HepG2 (cell line): ENCODE measurements around the gene HOXA4. TPM values are rescaled to one million over a fixed set of nuclear protein-coding genes. Genes with fewer than 3 reads are reported as not detected.

Experiments
- CREB1 ChIP-seq, 2 experiments: fragments of 450-650 bp in 1 of 2; IDR thresholded peaks; 2 replicates each; pipeline ENCODE4 v1.6.1; 2016 to 2017; ENCODE audit warnings: control low read depth in 1 of 2, mild to moderate bottlenecking in 1 of 2, missing compliant biosample characterization in 1 of 2, missing genetic modification characterization in 1 of 2
- FOXA3 ChIP-seq: IDR thresholded peaks from 2 replicates; pipeline ENCODE4 v1.6.1; 2016; ENCODE audit warnings: missing genetic modification reagents, missing compliant biosample characterization
- NFYC ChIP-seq: IDR thresholded peaks from 2 replicates; pipeline ENCODE4 v1.6.1; 2016; ENCODE audit warnings: missing genetic modification reagents, missing compliant biosample characterization
- POLR2A ChIP-seq, 2 experiments: IDR thresholded peaks; 2 replicates each; pipeline ENCODE4 v1.6.1; 2011; ENCODE audit warnings: low read depth in 2 of 2, low read length in 2 of 2, mild to moderate bottlenecking in 1 of 2, moderate library complexity in 1 of 2; ENCODE audit not compliant: insufficient read depth in 1 of 2
- RARA ChIP-seq: IDR thresholded peaks from 2 replicates; pipeline ENCODE4 v1.6.1; 2016; ENCODE audit warnings: missing genetic modification reagents, missing compliant biosample characterization
- SRF ChIP-seq: IDR thresholded peaks from 2 replicates; pipeline ENCODE4 v1.6.1; 2011; ENCODE audit warnings: mild to moderate bottlenecking, low read depth, low read length, moderate library complexity
- YY1 ChIP-seq: IDR thresholded peaks from 2 replicates; pipeline ENCODE4 v1.6.1; 2011; ENCODE audit warnings: low read length, low read depth, moderate library complexity, mild to moderate bottlenecking; ENCODE audit not compliant: insufficient read depth, insufficient replicate concordance
- ZNF160 ChIP-seq: sonication (generic); formaldehyde crosslinking; IDR thresholded peaks from 2 replicates; pipeline ENCODE4 v1.8.0; 2022; ENCODE audit warnings: mild to moderate bottlenecking, inconsistent platforms, missing genetic modification reagents
- ZNF34 ChIP-seq: sonication (generic); formaldehyde crosslinking; IDR thresholded peaks from 2 replicates; pipeline ENCODE4 v1.4.0; 2020; ENCODE audit warnings: mild to moderate bottlenecking, missing genetic modification reagents, borderline replicate concordance
- polyA plus RNA-seq, 8 experiments: library from polyadenylated mRNA; depleted of rRNA in 3 of 8; stranded (reverse) in 7 of 8; unstranded in 1 of 8; fragments of >200 nt; fragmentation: Illumina TruSeq in 4 of 8; extraction: Trizol in 4 of 8; gene quantifications; 2 replicates each; pipeline versions ENCODE4 v1.2.1 to v1.2.3, GENCODE V29; 2011 to 2016; ENCODE audit warnings: low read depth in 4 of 8, missing spikeins in 1 of 8, mixed read lengths in 1 of 8; ENCODE audit not compliant: insufficient read depth in 1 of 8
- total RNA-seq, 5 experiments: library from RNA; depleted of rRNA; stranded (reverse); fragments of >200 nt; fragmentation: Illumina TruSeq; extraction: Trizol; gene quantifications; 2 replicates each; pipeline ENCODE4 v1.2.3, GENCODE V29; 2016; ENCODE audit warnings: low read depth in 1 of 5
- TF ChIP-seq, protein P1 (sequence below): sonication (generic); formaldehyde crosslinking; IDR thresholded peaks from 2 replicates; pipeline ENCODE4 v1.4.0; 2020; ENCODE audit warnings: missing genetic modification reagents
- TF ChIP-seq, protein P2 (sequence below): sonication (generic); formaldehyde crosslinking; IDR thresholded peaks from 2 replicates; pipeline ENCODE4 v1.5.0; 2020; ENCODE audit warnings: missing genetic modification reagents
- TF ChIP-seq, protein P3 (sequence below): sonication (generic); formaldehyde crosslinking; IDR thresholded peaks from 2 replicates; pipeline ENCODE4 v1.5.0; 2020; ENCODE audit warnings: mild to moderate bottlenecking, missing genetic modification reagents, borderline replicate concordance
- TF ChIP-seq, protein P4 (sequence below): IDR thresholded peaks from 2 replicates; pipeline ENCODE4 v1.6.1; 2016; ENCODE audit warnings: low read depth
- TF ChIP-seq, protein P5 (sequence below): sonication (generic); formaldehyde crosslinking; IDR thresholded peaks from 2 replicates; pipeline ENCODE4 v1.5.0; 2020; ENCODE audit warnings: mild to moderate bottlenecking, missing genetic modification reagents

HOXA4 gene
- total and polyA plus RNA-seq, 2 of the 13 experiments (the other 11 are each of a cell fraction or from before 2014, with no cell fraction given): 2.4 to 5.4 TPM

DNA sequence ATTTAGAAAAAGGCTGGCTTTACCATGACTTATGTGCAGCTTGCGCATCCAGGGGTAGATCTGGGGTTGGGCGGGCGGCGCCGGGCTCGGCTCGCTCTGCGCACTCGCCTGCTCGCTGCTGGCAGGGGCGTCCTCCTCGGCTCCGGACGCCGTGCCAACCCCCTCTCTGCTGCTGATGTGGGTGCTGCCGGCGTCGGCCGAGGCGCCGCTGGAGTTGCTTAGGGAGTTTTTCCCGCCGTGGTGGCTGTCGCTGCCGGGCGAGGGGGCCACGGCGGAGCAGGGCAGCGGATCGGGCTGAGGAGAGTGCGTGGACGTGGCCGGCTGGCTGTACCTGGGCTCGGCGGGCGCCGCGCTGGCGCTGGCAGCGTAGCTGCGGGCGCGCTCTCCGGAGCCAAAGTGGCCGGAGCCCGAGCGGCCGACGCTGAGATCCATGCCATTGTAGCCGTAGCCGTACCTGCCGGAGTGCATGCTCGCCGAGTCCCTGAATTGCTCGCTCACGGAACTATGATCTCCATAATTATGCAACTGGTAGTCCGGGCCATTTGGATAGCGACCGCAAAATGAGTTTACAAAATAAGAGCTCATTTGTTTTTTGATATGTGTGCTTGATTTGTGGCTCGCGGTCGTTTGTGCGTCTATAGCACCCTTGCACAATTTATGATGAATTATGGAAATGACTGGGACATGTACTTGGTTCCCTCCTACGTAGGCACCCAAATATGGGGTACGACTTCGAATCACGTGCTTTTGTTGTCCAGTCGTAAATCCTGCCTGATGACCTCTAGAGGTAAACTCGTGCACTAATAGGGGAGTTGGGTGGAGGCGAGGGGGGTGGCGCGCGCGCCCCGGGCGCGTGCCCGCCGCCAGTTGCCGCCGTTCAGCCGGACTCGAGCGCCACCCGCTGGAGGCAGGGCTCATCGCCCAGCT, 12.7 kb upstream of the HOXA4 start, which contains the start of gene HOXA5 (continued):
- TF ChIP-seq, protein P1, sequence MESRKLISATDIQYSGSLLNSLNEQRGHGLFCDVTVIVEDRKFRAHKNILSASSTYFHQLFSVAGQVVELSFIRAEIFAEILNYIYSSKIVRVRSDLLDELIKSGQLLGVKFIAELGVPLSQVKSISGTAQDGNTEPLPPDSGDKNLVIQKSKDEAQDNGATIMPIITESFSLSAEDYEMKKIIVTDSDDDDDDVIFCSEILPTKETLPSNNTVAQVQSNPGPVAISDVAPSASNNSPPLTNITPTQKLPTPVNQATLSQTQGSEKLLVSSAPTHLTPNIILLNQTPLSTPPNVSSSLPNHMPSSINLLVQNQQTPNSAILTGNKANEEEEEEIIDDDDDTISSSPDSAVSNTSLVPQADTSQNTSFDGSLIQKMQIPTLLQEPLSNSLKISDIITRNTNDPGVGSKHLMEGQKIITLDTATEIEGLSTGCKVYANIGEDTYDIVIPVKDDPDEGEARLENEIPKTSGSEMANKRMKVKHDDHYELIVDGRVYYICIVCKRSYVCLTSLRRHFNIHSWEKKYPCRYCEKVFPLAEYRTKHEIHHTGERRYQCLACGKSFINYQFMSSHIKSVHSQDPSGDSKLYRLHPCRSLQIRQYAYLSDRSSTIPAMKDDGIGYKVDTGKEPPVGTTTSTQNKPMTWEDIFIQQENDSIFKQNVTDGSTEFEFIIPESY (CRISPR knock-in tag): peak; percentile 42; the same call in 1 of the 2 replicates
- TF ChIP-seq FOXA3 (CRISPR knock-in tag): peak; percentile 25; the same call in 1 of the 2 replicates
- peak; percentile 26; the same call in 1 of the 2 replicates for TF ChIP-seq CREB1 (IDR thresholded peaks at IDR 0.05)
- peak; percentile 52; the same call in 1 of the 2 replicates for TF ChIP-seq CREB1 (CRISPR knock-in tag; IDR thresholded peaks at IDR 0.05)
- TF ChIP-seq ZNF34 (CRISPR knock-in tag): no peak
- TF ChIP-seq ZNF160 (CRISPR knock-in tag): no peak
- TF ChIP-seq NFYC: peak; percentile 54; the same call in 1 of the 2 replicates
- peak; percentile 98 for TF ChIP-seq SRF
- peak; percentile 54; the same call in 1 of the 2 replicates for TF ChIP-seq RARA (CRISPR knock-in tag)
- TF ChIP-seq, protein P2, sequence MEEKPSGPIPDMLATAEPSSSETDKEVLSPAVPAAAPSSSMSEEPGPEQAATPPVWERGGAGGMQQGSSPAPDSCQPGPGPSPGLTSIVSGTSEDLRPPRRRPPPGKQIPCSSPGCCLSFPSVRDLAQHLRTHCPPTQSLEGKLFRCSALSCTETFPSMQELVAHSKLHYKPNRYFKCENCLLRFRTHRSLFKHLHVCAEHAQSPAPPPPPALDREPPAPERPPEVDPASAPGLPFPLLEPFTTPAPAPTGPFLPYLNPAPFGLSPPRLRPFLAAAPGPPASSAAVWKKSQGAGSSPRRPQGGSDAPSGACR (CRISPR knock-in tag): no peak
- peak; percentile 27 to 28; a peak in 1 of 4 replicates for TF ChIP-seq POLR2A (IDR thresholded peaks at IDR 0.05; ENCODE audit: insufficient read depth in 1 of 2, low read depth in 2 of 2, low read length in 2 of 2)
- TF ChIP-seq, protein P3, sequence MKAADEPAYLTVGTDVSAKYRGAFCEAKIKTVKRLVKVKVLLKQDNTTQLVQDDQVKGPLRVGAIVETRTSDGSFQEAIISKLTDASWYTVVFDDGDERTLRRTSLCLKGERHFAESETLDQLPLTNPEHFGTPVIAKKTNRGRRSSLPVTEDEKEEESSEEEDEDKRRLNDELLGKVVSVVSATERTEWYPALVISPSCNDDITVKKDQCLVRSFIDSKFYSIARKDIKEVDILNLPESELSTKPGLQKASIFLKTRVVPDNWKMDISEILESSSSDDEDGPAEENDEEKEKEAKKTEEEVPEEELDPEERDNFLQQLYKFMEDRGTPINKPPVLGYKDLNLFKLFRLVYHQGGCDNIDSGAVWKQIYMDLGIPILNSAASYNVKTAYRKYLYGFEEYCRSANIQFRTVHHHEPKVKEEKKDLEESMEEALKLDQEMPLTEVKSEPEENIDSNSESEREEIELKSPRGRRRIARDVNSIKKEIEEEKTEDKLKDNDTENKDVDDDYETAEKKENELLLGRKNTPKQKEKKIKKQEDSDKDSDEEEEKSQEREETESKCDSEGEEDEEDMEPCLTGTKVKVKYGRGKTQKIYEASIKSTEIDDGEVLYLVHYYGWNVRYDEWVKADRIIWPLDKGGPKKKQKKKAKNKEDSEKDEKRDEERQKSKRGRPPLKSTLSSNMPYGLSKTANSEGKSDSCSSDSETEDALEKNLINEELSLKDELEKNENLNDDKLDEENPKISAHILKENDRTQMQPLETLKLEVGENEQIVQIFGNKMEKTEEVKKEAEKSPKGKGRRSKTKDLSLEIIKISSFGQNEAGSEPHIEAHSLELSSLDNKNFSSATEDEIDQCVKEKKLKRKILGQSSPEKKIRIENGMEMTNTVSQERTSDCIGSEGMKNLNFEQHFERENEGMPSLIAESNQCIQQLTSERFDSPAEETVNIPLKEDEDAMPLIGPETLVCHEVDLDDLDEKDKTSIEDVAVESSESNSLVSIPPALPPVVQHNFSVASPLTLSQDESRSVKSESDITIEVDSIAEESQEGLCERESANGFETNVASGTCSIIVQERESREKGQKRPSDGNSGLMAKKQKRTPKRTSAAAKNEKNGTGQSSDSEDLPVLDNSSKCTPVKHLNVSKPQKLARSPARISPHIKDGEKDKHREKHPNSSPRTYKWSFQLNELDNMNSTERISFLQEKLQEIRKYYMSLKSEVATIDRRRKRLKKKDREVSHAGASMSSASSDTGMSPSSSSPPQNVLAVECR (CRISPR knock-in tag): peak; percentile 52; the same call in 1 of the 2 replicates
- peak; percentile 42 for TF ChIP-seq YY1
- TF ChIP-seq, protein P4, sequence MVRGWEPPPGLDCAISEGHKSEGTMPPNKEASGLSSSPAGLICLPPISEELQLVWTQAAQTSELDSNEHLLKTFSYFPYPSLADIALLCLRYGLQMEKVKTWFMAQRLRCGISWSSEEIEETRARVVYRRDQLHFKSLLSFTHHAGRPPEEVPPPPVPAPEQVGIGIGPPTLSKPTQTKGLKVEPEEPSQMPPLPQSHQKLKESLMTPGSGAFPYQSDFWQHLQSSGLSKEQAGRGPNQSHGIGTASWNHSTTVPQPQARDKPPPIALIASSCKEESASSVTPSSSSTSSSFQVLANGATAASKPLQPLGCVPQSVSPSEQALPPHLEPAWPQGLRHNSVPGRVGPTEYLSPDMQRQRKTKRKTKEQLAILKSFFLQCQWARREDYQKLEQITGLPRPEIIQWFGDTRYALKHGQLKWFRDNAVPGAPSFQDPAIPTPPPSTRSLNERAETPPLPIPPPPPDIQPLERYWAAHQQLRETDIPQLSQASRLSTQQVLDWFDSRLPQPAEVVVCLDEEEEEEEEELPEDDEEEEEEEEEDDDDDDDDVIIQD (CRISPR knock-in tag): peak; percentile 93
- TF ChIP-seq, protein P5, sequence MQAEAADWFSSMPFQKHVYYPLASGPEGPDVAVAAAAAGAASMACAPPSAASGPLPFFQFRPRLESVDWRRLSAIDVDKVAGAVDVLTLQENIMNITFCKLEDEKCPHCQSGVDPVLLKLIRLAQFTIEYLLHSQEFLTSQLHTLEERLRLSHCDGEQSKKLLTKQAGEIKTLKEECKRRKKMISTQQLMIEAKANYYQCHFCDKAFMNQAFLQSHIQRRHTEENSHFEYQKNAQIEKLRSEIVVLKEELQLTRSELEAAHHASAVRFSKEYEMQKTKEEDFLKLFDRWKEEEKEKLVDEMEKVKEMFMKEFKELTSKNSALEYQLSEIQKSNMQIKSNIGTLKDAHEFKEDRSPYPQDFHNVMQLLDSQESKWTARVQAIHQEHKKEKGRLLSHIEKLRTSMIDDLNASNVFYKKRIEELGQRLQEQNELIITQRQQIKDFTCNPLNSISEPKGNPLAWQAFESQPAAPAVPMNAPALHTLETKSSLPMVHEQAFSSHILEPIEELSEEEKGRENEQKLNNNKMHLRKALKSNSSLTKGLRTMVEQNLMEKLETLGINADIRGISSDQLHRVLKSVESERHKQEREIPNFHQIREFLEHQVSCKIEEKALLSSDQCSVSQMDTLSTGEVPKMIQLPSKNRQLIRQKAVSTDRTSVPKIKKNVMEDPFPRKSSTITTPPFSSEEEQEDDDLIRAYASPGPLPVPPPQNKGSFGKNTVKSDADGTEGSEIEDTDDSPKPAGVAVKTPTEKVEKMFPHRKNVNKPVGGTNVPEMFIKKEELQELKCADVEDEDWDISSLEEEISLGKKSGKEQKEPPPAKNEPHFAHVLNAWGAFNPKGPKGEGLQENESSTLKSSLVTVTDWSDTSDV (CRISPR knock-in tag): no peak
